Mesothelial cell of epicardium (in vitro differentiated cells): ENCODE data around the gene PAK5. TPM values are rescaled to one million over a fixed set of nuclear protein-coding genes. Genes with fewer than 3 reads are reported as not detected.
A peak's percentile ranks its signal among the peaks of the same experiment; 100 is the strongest.

Source experiments
- DNase-seq, 2 experiments: peaks; one replicate each; pipeline ENCODE4 v3.0.0; 2021; ENCODE audit warnings: low spot score in 2 of 2; ENCODE audit not compliant: unreplicated experiment in 2 of 2
- H3K27ac Mint-ChIP-seq: 2 replicates; pipeline ENCODE4 v1.8.0; 2021; ENCODE audit warnings: mixed read lengths
- H3K27me3 Mint-ChIP-seq: 2 replicates; pipeline ENCODE4 v1.8.0; 2021; ENCODE audit warnings: low read depth, mixed read lengths
- H3K36me3 Mint-ChIP-seq: 2 replicates; pipeline ENCODE4 v1.8.0; 2021; ENCODE audit warnings: mixed read lengths
- H3K4me1 Mint-ChIP-seq: 2 replicates; pipeline ENCODE4 v1.8.0; 2021; ENCODE audit warnings: mixed read lengths
- H3K4me3 Mint-ChIP-seq: 2 replicates; pipeline ENCODE4 v1.8.0; 2021; ENCODE audit warnings: mild to moderate bottlenecking, moderate library complexity, mixed read lengths
- H3K9me3 Mint-ChIP-seq: 2 replicates; pipeline ENCODE4 v1.8.0; 2021; ENCODE audit warnings: mixed read lengths
- CTCF ChIP-seq: fragments of 200-600 bp; sonication (generic); IDR thresholded peaks from one replicate; pipeline ENCODE4 v1.5.0; 2021; ENCODE audit warnings: antibody characterized with exemption; ENCODE audit not compliant: unreplicated experiment
- total RNA-seq: library from RNA; stranded (reverse); gene quantifications from 3 replicates; pipeline ENCODE4 v1.2.1, GENCODE V29; 2021

Gene PAK5
- total RNA-seq = 0.36 to 0.54 TPM (median 0.42 TPM) in 3 replicates

- Mint-ChIP-seq H3K27ac (no peak within 1 kb of the TSS), H3K4me1 (peaks cover 11% of the 10 kb centered on the region), H3K36me3 (no peaks in the 10 kb centered on the region), H3K27me3 (peaks cover 49% of the 10 kb centered on the region), H3K9me3 (peaks cover 4% of the 10 kb centered on the region), H3K4me3 (peak within 1 kb of the TSS; percentile 63)
- DNase-seq = peak; percentile 71 to 81
- TF ChIP-seq CTCF = no peak
These were observed at the start of gene PAK5 for GRCh38 chr20:9838378-9839295. PAK5 (minus strand) TSS chr20:9839076; CDS start chr20:9644328, 194,748 bp downstream.

- no peak for TF ChIP-seq CTCF
- Mint-ChIP-seq H3K27ac (no peak overlapping the region), H3K4me3 (no peak overlapping the region), H3K4me1 (no peaks in the 10 kb centered on the region), H3K36me3 (no peaks in the 10 kb centered on the region), H3K27me3 (peaks cover 6% of the 10 kb centered on the region), H3K9me3 (peaks cover 11% of the 10 kb centered on the region)
- DNase-seq = no peak
These were observed 48.8 kb upstream of the PAK5 start for GRCh38 chr20:9887706-9888105.

GRCh38 chr20:9886227-9886626, 47.4 kb upstream of the PAK5 start:
- no peaks in the 10 kb centered on the region for H3K4me1 Mint-ChIP-seq
- TF ChIP-seq CTCF = no peak
- H3K36me3 Mint-ChIP-seq = no peaks in the 10 kb centered on the region
- no peak overlapping the region for H3K27ac Mint-ChIP-seq
- peaks cover 13% of the 10 kb centered on the region for H3K27me3 Mint-ChIP-seq
- H3K9me3 Mint-ChIP-seq = peaks cover 11% of the 10 kb centered on the region
- no peak overlapping the region for H3K4me3 Mint-ChIP-seq
- DNase-seq = no peak

- no peaks in the 10 kb centered on the region for H3K36me3 Mint-ChIP-seq
- peaks cover 7% of the 10 kb centered on the region for H3K9me3 Mint-ChIP-seq
- no peak for DNase-seq
- H3K4me1 Mint-ChIP-seq = no peaks in the 10 kb centered on the region
- peaks cover 25% of the 10 kb centered on the region for H3K27me3 Mint-ChIP-seq
- no peak overlapping the region for H3K4me3 Mint-ChIP-seq
- no peak for TF ChIP-seq CTCF
- no peak overlapping the region for H3K27ac Mint-ChIP-seq
These were observed 45.8 kb upstream of the PAK5 start for GRCh38 chr20:9884666-9885065.

- Mint-ChIP-seq H3K4me1 (no peaks in the 10 kb centered on the region), H3K27me3 (peaks cover 29% of the 10 kb centered on the region), H3K4me3 (no peak overlapping the region), H3K36me3 (no peaks in the 10 kb centered on the region), H3K27ac (no peak overlapping the region), H3K9me3 (peaks cover under 1% of the 10 kb centered on the region)
- no peak for TF ChIP-seq CTCF
- no peak for DNase-seq
These were observed 45.2 kb upstream of the PAK5 start for GRCh38 chr20:9884061-9884460.
